K562 (cell line): ENCODE measurements around the gene NACA. TPM values are rescaled to one million over a fixed set of nuclear protein-coding genes. Genes with fewer than 3 reads are reported as not detected.

Source experiments
- ATAC-seq: fragments of 200-7000 bp; cut with Tn5 transposase; 3 replicates; pipeline ENCODE4 v1.9.1; 2020; ENCODE audit warnings: moderate library complexity
- BruUV-seq: library from RNA; stranded (reverse); fragments of 400-500 nt; replicated peaks from 2 replicates; lab custom pipeline; 2021; lab: Mats Ljungman, UMichigan
- CTCF ChIA-PET: fragments of 300-600 bp; formaldehyde crosslinking; extraction: SDS; loops from one replicate; lab custom pipeline; 2021; ENCODE audit warnings: low intra/inter-chr PET ratio; lab: Yijun Ruan, JAX
- POLR2A ChIA-PET: fragments of 300-600, 350-650 bp; sonication (Branson Sonifier 250); formaldehyde crosslinking; extraction: SDS; loops from one replicate; lab custom pipeline; 2021; ENCODE audit warnings: antibody characterized with exemption, inconsistent platforms; lab: Yijun Ruan, JAX
- DNase-seq, 4 experiments: peaks; one replicate each; pipeline versions ENCODE4 v3.0.0 to v3.0.0-alpha.2; 2011 to 2018; ENCODE audit warnings: low spot score in 3 of 4, mixed read lengths in 3 of 4; ENCODE audit errors: extremely low read depth in 1 of 4
- FAIRE-seq: peaks from 2 replicates; lab custom pipeline; 2011; peaks lifted over from hg19 to GRCh38; lab: Jason Lieb, UNC
- H2AFZ ChIP-seq: 2 replicates; pipeline ENCODE4 v1.6.0; 2011; ENCODE audit warnings: low read depth, low read length, control low read depth, inconsistent platforms
- H3K27ac ChIP-seq: fragments of 200-600 bp; 3 replicates; pipeline ENCODE4 v1.8.0; 2011; ENCODE audit warnings: low read depth, mild to moderate bottlenecking, control low read depth, inconsistent platforms, low read length, moderate library complexity, mixed read lengths; ENCODE audit errors: extremely low read depth
- H3K27me3 ChIP-seq, 2 experiments: fragments of 300-600 bp in 1 of 2; 2 replicates in 1 of 2; 3 replicates in 1 of 2; pipeline versions ENCODE4 v1.6.0 to v1.8.0; 2011; ENCODE audit warnings: inconsistent platforms in 2 of 2, low read length in 2 of 2, mild to moderate bottlenecking in 1 of 2, mixed read lengths in 1 of 2, moderate library complexity in 1 of 2; ENCODE audit not compliant: control insufficient read depth in 2 of 2, insufficient read depth in 2 of 2
- H3K36me3 ChIP-seq: fragments of 300-600 bp; 3 replicates; pipeline ENCODE4 v1.8.0; 2011; ENCODE audit warnings: mild to moderate bottlenecking, low read length, inconsistent platforms; ENCODE audit not compliant: control insufficient read depth, insufficient read depth
- H3K4me1 ChIP-seq, 2 experiments: fragments of 200-600 bp in 1 of 2; replicated peaks in 1 of 2; 2 replicates in 1 of 2; 3 replicates in 1 of 2; pipeline versions ENCODE4 v1.5.1 to v1.8.0; 2011; ENCODE audit warnings: inconsistent platforms in 2 of 2, low read length in 2 of 2, mild to moderate bottlenecking in 1 of 2, mixed read lengths in 1 of 2, moderate library complexity in 1 of 2; ENCODE audit not compliant: control insufficient read depth in 2 of 2, insufficient read depth in 2 of 2
- H3K4me2 ChIP-seq: 2 replicates; pipeline ENCODE4 v1.6.1; 2011; ENCODE audit warnings: low read length, control low read depth, inconsistent platforms, mixed read lengths; ENCODE audit not compliant: insufficient read depth
- H3K4me3 ChIP-seq: fragments of 200-600 bp; sonication (generic), shearing (Covaris generic); 2 replicates; pipeline ENCODE4 v1.5.1; 2016; ENCODE audit warnings: control low read depth, inconsistent platforms
- H3K79me2 ChIP-seq: fragments of 200-600 bp; 3 replicates; pipeline ENCODE4 v1.8.0; 2011; ENCODE audit warnings: low read length, inconsistent platforms; ENCODE audit not compliant: control insufficient read depth, insufficient read depth
- H3K9ac ChIP-seq, 2 experiments: 2 replicates each; pipeline versions ENCODE4 v1.6.0 to v1.6.1; 2011; ENCODE audit warnings: low read depth in 2 of 2, low read length in 2 of 2, control low read depth in 1 of 2, inconsistent platforms in 1 of 2, mild to moderate bottlenecking in 1 of 2, mixed read lengths in 1 of 2; ENCODE audit not compliant: insufficient read depth in 1 of 2
- H3K9me1 ChIP-seq: one replicate; pipeline ENCODE4 v1.6.0; 2011; ENCODE audit warnings: inconsistent platforms, mild to moderate bottlenecking, low read length, moderate library complexity; ENCODE audit not compliant: control insufficient read depth, insufficient read depth
- H3K9me3 ChIP-seq: replicated peaks from 2 replicates; pipeline ENCODE4 v1.5.1; 2011; ENCODE audit warnings: low read depth, low read length, inconsistent platforms; ENCODE audit not compliant: control insufficient read depth, insufficient read depth
- H4K20me1 ChIP-seq: replicated peaks from 2 replicates; pipeline ENCODE4 v1.6.1; 2011; ENCODE audit warnings: low read length, inconsistent platforms, mixed read lengths; ENCODE audit not compliant: control insufficient read depth, insufficient read depth
- CBX8 ChIP-seq: fragments of 200-600 bp; sonication (generic); IDR thresholded peaks from 2 replicates; pipeline ENCODE4 v1.6.1; 2012; ENCODE audit warnings: borderline replicate concordance, mixed run types, low read depth, mild to moderate bottlenecking, moderate library complexity, mixed read lengths, low read length, control low read depth, inconsistent platforms; ENCODE audit not compliant: poor library complexity, severe bottlenecking; ENCODE audit errors: extremely low read depth
- FOSL1 ChIP-seq: fragments of 200-800 bp; sonication (Bioruptor generic); conservative IDR thresholded peaks from 2 replicates; pipeline ENCODE4 v1.6.1; 2016; ENCODE audit warnings: missing genetic modification characterization, missing compliant biosample characterization
- FOXA3 ChIP-seq, 2 experiments: fragments of 450-650 bp in 1 of 2; sonication (generic) in 1 of 2; formaldehyde crosslinking; IDR thresholded peaks in 1 of 2; conservative IDR thresholded peaks in 1 of 2; 2 replicates each; pipeline versions ENCODE4 v1.4.0 to v1.8.0; 2020 to 2022; ENCODE audit warnings: mild to moderate bottlenecking in 2 of 2, missing genetic modification reagents in 1 of 2
- KHSRP ChIP-seq: fragments of 450-650 bp; IDR thresholded peaks from 2 replicates; pipeline ENCODE4 v1.6.1; 2017
- MCM2 ChIP-seq: fragments of 450-650 bp; IDR thresholded peaks from 2 replicates; pipeline ENCODE4 v1.6.1; 2017; ENCODE audit warnings: low read depth, mild to moderate bottlenecking
- PHB2 ChIP-seq: fragments of 450-650 bp; IDR thresholded peaks from 2 replicates; pipeline ENCODE4 v1.6.1; 2017; ENCODE audit warnings: low read depth
- REST ChIP-seq, 2 experiments: fragments of 450-650 bp; formaldehyde crosslinking in 1 of 2; IDR thresholded peaks; 2 replicates each; pipeline versions ENCODE4 v1.4.0 to v1.6.1; 2014 to 2020; ENCODE audit warnings: mild to moderate bottlenecking in 2 of 2, borderline replicate concordance in 1 of 2, low read depth in 1 of 2
- SRSF9 ChIP-seq: fragments of 200-400 bp; formaldehyde crosslinking; IDR thresholded peaks from 2 replicates; pipeline ENCODE4 v1.6.1; 2017; ENCODE audit warnings: low read depth, low read length, borderline replicate concordance
- ZBTB8A ChIP-seq: fragments of 450-650 bp; IDR thresholded peaks from 2 replicates; pipeline ENCODE4 v1.6.1; 2018; ENCODE audit warnings: mild to moderate bottlenecking, moderate library complexity; ENCODE audit not compliant: partially characterized antibody
- ZNF140 ChIP-seq: fragments of 250-450 bp; sonication (Bioruptor Pico); IDR thresholded peaks from 2 replicates; pipeline ENCODE4 v1.8.0; 2021; ENCODE audit warnings: moderate library complexity, mild to moderate bottlenecking, inconsistent platforms
- ZNF24 ChIP-seq: fragments of 450-650 bp; IDR thresholded peaks from 2 replicates; pipeline ENCODE4 v1.6.1; 2016
- ZNF644 ChIP-seq: fragments of 200-800 bp; sonication (Bioruptor generic); IDR thresholded peaks from 2 replicates; pipeline ENCODE4 v1.6.1; 2016; ENCODE audit warnings: low read depth, missing genetic modification characterization, missing compliant biosample characterization
- ZNF75A ChIP-seq: fragments of 450-650 bp; formaldehyde crosslinking; IDR thresholded peaks from 2 replicates; pipeline ENCODE4 v1.4.0; 2020; ENCODE audit warnings: mild to moderate bottlenecking
- ZNF79 ChIP-seq: fragments of 250-450 bp; sonication (Bioruptor Pico); IDR thresholded peaks from 2 replicates; pipeline ENCODE4 v1.4.0; 2020; ENCODE audit warnings: low read depth, mild to moderate bottlenecking, moderate library complexity
- WGBS: fragments of 100-300 bp; shearing (Covaris generic); methylation state at CpG from one replicate; pipeline ENCODE4 v1.1.6; 2016; ENCODE audit warnings: low coverage, mixed read lengths; ENCODE audit not compliant: insufficient coverage; ENCODE audit errors: missing lambda C conversion rate; 5-methylcytosine and 5-hydroxymethylcytosine counted together
- in situ Hi-C: fragments of 300-500 bp; cut with MboI; formaldehyde crosslinking; loops from 4 replicates; pipeline ENCODE4 v1.15.0; 2018; ENCODE audit warnings: inconsistent platforms, mixed read lengths
- intact Hi-C: fragments of 100-400 bp; cut with micrococcal nuclease; formaldehyde crosslinking; loops from 2 replicates; pipeline ENCODE4 v1.14.2; 2022
- polyA plus RNA-seq, 8 experiments: library from polyadenylated mRNA; depleted of rRNA in 4 of 8; stranded (reverse) in 5 of 8; unstranded in 3 of 8; fragments of >200 nt; fragmentation: Nextera tagmentation in 2 of 8; fragmentation: Illumina TruSeq in 1 of 8; extraction: Ambion mirVana in 2 of 8; extraction: Trizol in 1 of 8; gene quantifications; 2 replicates each; pipeline versions ENCODE4 v1.2.1 to v1.2.3, GENCODE V29; 2011 to 2014; ENCODE audit warnings: inconsistent platforms in 1 of 8, missing spikeins in 1 of 8
- total RNA-seq, 7 experiments: library from RNA; depleted of rRNA in 6 of 7; stranded (reverse); fragments of >200 nt in 6 of 7; fragmentation: Illumina TruSeq in 2 of 7; extraction: Trizol in 2 of 7; gene quantifications; 2 replicates each; pipeline versions ENCODE4 v1.2.1 to v1.2.3, GENCODE V29; 2011 to 2021; ENCODE audit warnings: low replicate concordance in 1 of 7

NACA gene
- total and polyA plus RNA-seq, 9 of the 15 experiments (the other 6 are each of a cell fraction or from before 2014, with no cell fraction given): 1,030 to 2,416 (median 1,645) TPM

- H3K79me2 ChIP-seq: peaks cover 11% of the 10 kb centered on the region; the same call in 2 of the 3 replicates
- ChIA-PET CTCF (no interaction called here), POLR2A (interaction anchor here (0.6 to 2.2 kb wide), 2 partner anchors 9 to 67 kb away, joined by 3 to 7 read pairs; no protein-coding TSS in a partner anchor)
- H3K27ac ChIP-seq: no peak overlapping the region
- 74% methylated on average over 4 of the region's 5 CpGs for WGBS
- no peaks in the 10 kb centered on the region for H3K9me3 ChIP-seq
- no peak overlapping the region for H3K4me2 ChIP-seq
- DNase-seq (no peak), FAIRE-seq (no peak), ATAC-seq (no peak)
- no peaks in the 10 kb centered on the region for H3K9me1 ChIP-seq
- no peak overlapping the region for H3K9ac ChIP-seq
- BruUV-seq: no TSS peak
- H3K4me1 ChIP-seq: peaks cover 29 to 30% of the 10 kb centered on the region in 2 experiments
- in situ Hi-C loops: no loop called here
- H3K36me3 ChIP-seq: no peaks in the 10 kb centered on the region
- H2AFZ ChIP-seq: no peak overlapping the region
- intact Hi-C loops: no loop called here
- H3K27me3 ChIP-seq: no peaks in the 10 kb centered on the region
- no peaks in the 10 kb centered on the region for H4K20me1 ChIP-seq
- no peak overlapping the region for H3K4me3 ChIP-seq
- TF ChIP-seq FOSL1 (tag) (no peak), KHSRP (no peak), SRSF9 (no peak), FOXA3 (CRISPR knock-in tag; conservative IDR thresholded peaks at IDR 0.05 in 1 of 2, IDR thresholded peaks at IDR 0.05 in 1 of 2) (no peak), ZNF24 (no peak), ZNF79 (no peak), ZBTB8A (no peak), PHB2 (no peak), ZNF140 (CRISPR knock-in tag) (no peak), MCM2 (no peak), ZNF644 (tag) (no peak), REST (IDR thresholded peaks at IDR 0.05; ENCODE audit: borderline replicate concordance) (no peak), REST (CRISPR knock-in tag; IDR thresholded peaks at IDR 0.05; ENCODE audit: low read depth) (no peak), CBX8 (no peak), ZNF75A (CRISPR knock-in tag) (no peak)
These were observed 30.9 kb downstream of the NACA start for GRCh38 chr12:56694161-56694560.
